Measurements from ENCODE around the gene UNC5B.
A peak's percentile ranks its signal among the peaks of the same experiment; 100 is the strongest.

The UNC5B gene

GRCh38 chr10:71184421-71184820 lies 27.9 kb upstream of the UNC5B start:
- no peak for TF ChIP-seq CTCF (IDR thresholded peaks at IDR 0.05; ENCODE audit: control insufficient read depth, extremely low read depth, insufficient read depth)
- no peak overlapping the region for H3K4me3 ChIP-seq (ENCODE audit: low read depth, low read length)
- no peak for DNase-seq (ENCODE audit: low read depth)

- no peak for TF ChIP-seq CTCF (IDR thresholded peaks at IDR 0.05; ENCODE audit: control insufficient read depth, extremely low read depth, insufficient read depth)
- H3K4me3 ChIP-seq (ENCODE audit: low read depth, low read length): no peak overlapping the region
- DNase-seq (ENCODE audit: low read depth): no peak
Measured at GRCh38 chr10:71185209-71185608, 27.2 kb upstream of the UNC5B start.

GRCh38 chr10:71187197-71187596 lies 25.2 kb upstream of the UNC5B start:
- no peak overlapping the region for H3K4me3 ChIP-seq (ENCODE audit: low read depth, low read length)
- DNase-seq (ENCODE audit: low read depth): no peak
- TF ChIP-seq CTCF (IDR thresholded peaks at IDR 0.05; ENCODE audit: control insufficient read depth, extremely low read depth, insufficient read depth): no peak

DNA sequence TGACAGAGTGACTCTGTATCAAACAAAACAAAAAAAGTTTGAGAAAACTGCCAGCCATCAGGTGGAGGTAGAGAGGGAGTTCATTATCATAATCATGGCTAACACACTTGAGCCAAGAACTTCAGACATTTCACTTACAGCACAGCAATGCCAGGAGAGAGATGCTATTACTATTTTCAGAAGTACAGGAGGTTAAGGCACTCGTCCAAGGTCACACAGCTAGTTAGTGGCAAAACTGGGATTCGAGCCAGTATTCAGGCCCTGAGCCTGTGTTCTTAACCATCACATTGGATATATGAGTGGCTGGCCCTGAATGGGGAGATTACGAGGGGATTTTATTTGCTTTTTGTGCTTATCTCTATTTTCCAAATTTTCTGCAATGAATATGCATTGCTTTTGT lies 24.8 kb upstream of the UNC5B start:
- DNase-seq (ENCODE audit: low read depth): peak; percentile 69
- no peak overlapping the region for H3K4me3 ChIP-seq (ENCODE audit: low read depth, low read length)
- peak; percentile 14; the same call in 1 of the 2 replicates for TF ChIP-seq CTCF (IDR thresholded peaks at IDR 0.05; ENCODE audit: control insufficient read depth, extremely low read depth, insufficient read depth)

DNA sequence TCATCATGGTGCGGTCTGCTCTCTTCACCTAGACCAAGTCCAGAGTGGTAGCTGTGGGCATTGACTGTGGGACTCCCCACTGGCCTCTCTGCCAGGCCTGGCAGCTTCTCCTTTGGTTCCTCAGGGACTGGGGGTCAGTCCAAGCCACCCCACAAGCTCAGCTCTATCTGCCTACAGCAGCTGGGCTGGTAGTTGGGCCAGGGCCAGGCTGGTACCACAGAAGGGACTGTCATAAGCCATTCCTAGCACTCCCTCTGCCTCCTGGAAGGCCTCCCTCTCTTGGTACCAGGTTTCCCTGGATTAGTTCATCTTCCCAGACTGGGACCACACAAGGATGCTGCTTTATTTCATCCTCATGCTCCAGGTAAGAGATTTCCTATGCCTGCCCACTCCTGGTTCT lies 24.2 kb upstream of the UNC5B start:
- no peak for TF ChIP-seq CTCF (IDR thresholded peaks at IDR 0.05; ENCODE audit: control insufficient read depth, extremely low read depth, insufficient read depth)
- no peak overlapping the region for H3K4me3 ChIP-seq (ENCODE audit: low read depth, low read length)
- DNase-seq (ENCODE audit: low read depth): no peak

DNA sequence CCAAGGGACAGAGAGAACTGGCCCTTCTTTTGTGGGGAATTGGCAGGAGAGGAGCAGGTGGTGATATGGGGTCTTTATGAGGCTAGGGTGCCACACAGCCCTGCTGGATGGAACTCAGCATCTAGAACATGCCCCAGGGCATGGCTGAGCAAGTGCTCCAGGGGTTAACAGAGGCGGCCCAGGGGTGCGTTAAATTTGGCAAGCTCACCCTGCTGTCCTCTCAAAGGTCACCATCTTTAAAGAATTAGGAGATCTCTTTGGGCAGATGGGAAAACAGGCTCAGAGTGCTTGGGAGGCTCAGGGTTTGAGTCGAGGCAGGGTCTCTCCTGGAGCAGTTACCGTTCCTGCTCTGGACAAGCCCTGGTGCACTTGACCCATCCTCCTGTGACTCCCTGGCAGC lies 21.4 kb upstream of the UNC5B start:
- DNase-seq (ENCODE audit: low read depth): no peak
- no peak for TF ChIP-seq CTCF (IDR thresholded peaks at IDR 0.05; ENCODE audit: control insufficient read depth, extremely low read depth, insufficient read depth)
- H3K4me3 ChIP-seq (ENCODE audit: low read depth, low read length): no peak overlapping the region

GRCh38 chr10:71191551-71192076 lies 20.8 kb upstream of the UNC5B start:
- no peak for DNase-seq (ENCODE audit: low read depth)
- no peak overlapping the region for H3K4me3 ChIP-seq (ENCODE audit: low read depth, low read length)
- no peak for TF ChIP-seq CTCF (IDR thresholded peaks at IDR 0.05; ENCODE audit: control insufficient read depth, extremely low read depth, insufficient read depth)

Measured in LNCaP clone FGC (cell line).